Activated CD4-positive, alpha-beta T cell treated with anti-CD3 and anti-CD28 coated beads, Interleukin-2, amount 50 U/mL, for 4 hours (primary cell): ENCODE results near the gene CCNB2.

Experiments used
- DNase-seq, 2 experiments: peaks; one replicate each; pipeline ENCODE4 v3.0.0-alpha.2; 2020

Gene CCNB2

DNA sequence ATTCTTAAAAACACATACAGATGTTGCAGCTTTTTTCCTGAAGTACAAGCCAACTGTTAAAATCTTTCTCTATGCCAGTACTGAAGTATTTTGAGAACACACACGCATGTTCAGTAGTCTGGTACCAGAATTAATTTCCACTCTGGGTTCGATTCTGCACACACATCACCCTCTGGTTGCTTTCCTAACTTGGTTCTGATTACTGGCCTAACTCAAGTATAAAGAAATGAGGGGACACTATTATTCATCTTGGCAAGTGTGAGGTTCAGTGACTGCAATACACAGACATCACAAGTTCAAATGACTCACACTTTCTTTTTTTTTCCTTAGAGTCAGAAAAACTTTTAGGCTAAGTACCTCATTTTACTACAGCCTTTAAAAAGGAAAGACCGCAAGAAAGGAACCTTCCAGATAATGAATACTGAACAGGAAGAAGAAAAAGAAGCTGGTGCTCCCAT, 64.3 kb downstream of the CCNB2 start:
- no peak for DNase-seq

GRCh38 chr15:59170295-59171066, 65.5 kb downstream of the CCNB2 start:
- DNase-seq: no peak

GRCh38 chr15:59171067-59171397, 66.1 kb downstream of the CCNB2 start:
- DNase-seq: no peak

DNA sequence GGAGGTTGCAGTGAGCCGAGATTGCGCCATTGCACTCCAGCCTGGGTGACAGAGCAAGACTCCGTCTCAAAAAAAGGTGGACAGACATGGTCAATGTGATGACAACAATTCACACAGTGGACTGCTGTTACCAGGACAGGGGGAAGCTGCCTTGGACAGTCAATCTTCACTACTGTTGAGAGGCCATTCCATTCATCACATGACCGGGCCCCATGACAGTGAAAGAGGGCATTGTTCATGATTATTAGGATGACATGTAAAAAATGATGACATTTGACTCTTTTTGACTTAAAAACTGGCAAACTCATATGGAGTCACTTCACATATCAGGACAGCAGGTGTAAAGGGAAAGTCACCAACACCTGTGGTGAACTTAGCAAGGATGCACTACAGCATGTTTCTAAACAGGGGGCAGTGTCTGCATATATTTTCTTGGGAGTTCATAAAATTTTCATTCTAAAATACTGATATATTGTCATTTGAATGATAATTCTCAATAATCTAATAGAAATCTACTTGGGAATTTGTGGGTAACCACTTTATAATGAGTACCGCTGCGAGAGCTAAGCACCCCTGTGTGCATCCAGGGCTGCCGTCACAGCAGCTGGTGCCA, 67.4 kb downstream of the CCNB2 start:
- DNase-seq: no peak

- no peak for DNase-seq
Observed at GRCh38 chr15:59173194-59173593, 68.2 kb downstream of the CCNB2 start.

DNA sequence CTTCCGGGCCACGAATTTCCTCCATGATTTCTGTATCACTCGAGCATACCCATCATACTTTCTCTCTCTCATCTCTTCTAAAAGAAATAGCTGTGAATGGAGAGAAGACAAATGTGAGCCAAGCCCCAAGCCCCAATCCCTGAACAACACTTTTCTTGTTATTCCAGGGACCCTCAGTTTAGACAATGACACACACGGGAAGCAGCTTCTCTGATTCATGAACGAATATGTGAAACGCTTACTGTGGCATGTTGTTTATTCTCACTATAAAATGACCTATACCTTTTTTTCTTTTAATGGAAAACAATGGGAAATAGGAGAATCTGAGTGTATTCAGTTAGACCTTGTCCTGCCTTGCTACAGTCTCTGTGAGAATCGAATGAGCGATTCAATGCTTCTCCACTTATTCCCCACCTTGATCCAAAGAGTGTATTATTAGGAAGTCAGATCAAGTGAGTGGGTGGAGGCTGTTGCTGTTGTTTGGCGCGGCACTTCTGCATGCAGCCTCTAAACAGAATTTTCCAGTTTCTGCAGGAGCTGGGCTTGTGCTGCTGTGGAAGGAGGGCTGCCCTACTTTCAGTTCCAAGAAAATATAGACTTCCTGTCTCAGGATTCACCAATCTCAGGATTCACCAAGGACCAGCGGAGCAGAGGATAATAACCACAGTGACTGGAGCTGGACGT, 69.3 kb downstream of the CCNB2 start:
- no peak for DNase-seq
